ENCODE data around the gene TPM4. TPM values are rescaled to one million over a fixed set of nuclear protein-coding genes. Genes with fewer than 3 reads are reported as not detected.

TPM4 gene
- total RNA-seq, 1 experiment from 2014 or later = 307 TPM

- Histone ChIP-seq H3K36me3 (ENCODE audit: low read depth) (no peaks in the 10 kb centered on the region), H3K4me2 (no peak overlapping the region), H2AFZ (no peak overlapping the region), H3F3A (ENCODE audit: insufficient read depth, low read depth) (peaks cover 10% of the 10 kb centered on the region), H3K27me3 (ENCODE audit: insufficient read depth, low read depth) (no peaks in the 10 kb centered on the region), H3K9me2 (ENCODE audit: insufficient read depth) (no peaks in the 10 kb centered on the region), H3K4me1 (replicated peaks; ENCODE audit: insufficient read depth) (no peaks in the 10 kb centered on the region), H4K20me1 (ENCODE audit: insufficient read depth) (no peaks in the 10 kb centered on the region), H3K79me2 (ENCODE audit: low read depth) (no peaks in the 10 kb centered on the region), H3K4me3 (no peak overlapping the region), H3K27ac (no peak overlapping the region), H3K9me3 (ENCODE audit: insufficient read depth, low read depth) (no peaks in the 10 kb centered on the region)
- ChIA-PET CTCF (no interaction called here), POLR2A (ENCODE audit: unreplicated experiment) (no interaction called here)
- no TSS peak for BruUV-seq (replicated peaks)
- no peak for DNase-seq
- TF ChIP-seq CTCF (conservative IDR thresholded peaks at IDR 0.05) = no peak
- TF ChIP-seq EZH2 (IDR thresholded peaks at IDR 0.05; ENCODE audit: low read depth) = no peak
- intact Hi-C loops (cut with micrococcal nuclease; ENCODE audit: unreplicated experiment) = no loop called here
Measured at GRCh38 chr19:16030964-16031871, 45.1 kb upstream of the TPM4 start.

- Histone ChIP-seq H3K9me2 (ENCODE audit: insufficient read depth) (no peaks in the 10 kb centered on the region), H3K4me3 (no peak overlapping the region), H3K36me3 (ENCODE audit: low read depth) (no peaks in the 10 kb centered on the region), H3K79me2 (ENCODE audit: low read depth) (no peaks in the 10 kb centered on the region), H3K27me3 (ENCODE audit: insufficient read depth, low read depth) (no peaks in the 10 kb centered on the region), H3F3A (ENCODE audit: insufficient read depth, low read depth) (peaks cover 8% of the 10 kb centered on the region), H2AFZ (no peak overlapping the region), H3K27ac (no peak overlapping the region), H4K20me1 (ENCODE audit: insufficient read depth) (no peaks in the 10 kb centered on the region), H3K4me1 (replicated peaks; ENCODE audit: insufficient read depth) (no peaks in the 10 kb centered on the region), H3K9me3 (ENCODE audit: insufficient read depth, low read depth) (no peaks in the 10 kb centered on the region), H3K4me2 (no peak overlapping the region)
- BruUV-seq (replicated peaks) = no TSS peak
- TF ChIP-seq CTCF (conservative IDR thresholded peaks at IDR 0.05) = no peak
- no peak for TF ChIP-seq EZH2 (IDR thresholded peaks at IDR 0.05; ENCODE audit: low read depth)
- DNase-seq = no peak
- POLR2A ChIA-PET (ENCODE audit: unreplicated experiment) = no interaction called here
- intact Hi-C loops (cut with micrococcal nuclease; ENCODE audit: unreplicated experiment) = no loop called here
- CTCF ChIA-PET = no interaction called here
Measured at GRCh38 chr19:16031872-16032200, 44.5 kb upstream of the TPM4 start.

- no peak for DNase-seq
- Histone ChIP-seq H3K36me3 (ENCODE audit: low read depth) (no peaks in the 10 kb centered on the region), H2AFZ (no peak overlapping the region), H3K79me2 (ENCODE audit: low read depth) (no peaks in the 10 kb centered on the region), H3K4me2 (no peak overlapping the region), H4K20me1 (ENCODE audit: insufficient read depth) (no peaks in the 10 kb centered on the region), H3K27ac (no peak overlapping the region), H3K9me2 (ENCODE audit: insufficient read depth) (no peaks in the 10 kb centered on the region), H3F3A (ENCODE audit: insufficient read depth, low read depth) (peaks cover 3% of the 10 kb centered on the region; the same call in 1 of the 2 replicates), H3K27me3 (ENCODE audit: insufficient read depth, low read depth) (no peaks in the 10 kb centered on the region), H3K9me3 (ENCODE audit: insufficient read depth, low read depth) (no peaks in the 10 kb centered on the region), H3K4me1 (replicated peaks; ENCODE audit: insufficient read depth) (no peaks in the 10 kb centered on the region), H3K4me3 (no peak overlapping the region)
- TF ChIP-seq CTCF (conservative IDR thresholded peaks at IDR 0.05) (no peak), EZH2 (IDR thresholded peaks at IDR 0.05; ENCODE audit: low read depth) (no peak)
- no TSS peak for BruUV-seq (replicated peaks)
- intact Hi-C loops (cut with micrococcal nuclease; ENCODE audit: unreplicated experiment) = no loop called here
- CTCF ChIA-PET = no interaction called here
- POLR2A ChIA-PET (ENCODE audit: unreplicated experiment) = no interaction called here
Measured at GRCh38 chr19:16032509-16033135, 43.7 kb upstream of the TPM4 start.

Data from PC-9 (cell line).